ENCODE results near the gene FGF22.
"Not testable (repeated sequence)": the region's sequence is repeated elsewhere in the genome, so short reads cannot be mapped to it uniquely, and the experiment has no call there.

Gene FGF22

GRCh38 chr19:619286-620002, 20.2 kb upstream of the FGF22 start:
- Histone ChIP-seq H3K4me3 (ENCODE audit: low read length) (no peak overlapping the region), H4K20me1 (ENCODE audit: insufficient read depth, low read length) (no peaks in the 10 kb centered on the region), H2AFZ (ENCODE audit: low read length) (no peak overlapping the region), H3K9ac (ENCODE audit: low read length) (no peak overlapping the region), H3F3A (ENCODE audit: insufficient read depth, low read length) (no peaks in the 10 kb centered on the region), H3K9me2 (replicated peaks; ENCODE audit: insufficient read depth, low read length) (no peaks in the 10 kb centered on the region), H3K79me2 (ENCODE audit: low read length) (no peaks in the 10 kb centered on the region), H3K27me3 (replicated peaks; ENCODE audit: insufficient read depth, low read length) (no peaks in the 10 kb centered on the region), H3K4me2 (ENCODE audit: low read depth, low read length) (no peak overlapping the region), H3K9me3 (replicated peaks; ENCODE audit: insufficient read depth, low read length) (no peaks in the 10 kb centered on the region), H3K36me3 (replicated peaks; ENCODE audit: insufficient read depth, low read length) (peaks cover 3% of the 10 kb centered on the region; the same call in 1 of the 2 replicates), H3K27ac (ENCODE audit: low read length) (no peak overlapping the region), H3K4me1 (ENCODE audit: low read length) (no peaks in the 10 kb centered on the region)
- no peak for TF ChIP-seq EZH2 (optimal IDR thresholded peaks at IDR 0.05; ENCODE audit: low read depth, low read length)
- no peak for TF ChIP-seq EZH2phosphoT487 (IDR thresholded peaks at IDR 0.05; ENCODE audit: low read length)
- TF ChIP-seq CTCF (IDR thresholded peaks at IDR 0.05; ENCODE audit: low read length) = no peak
- DNase-seq = no peak

- H3K4me3 ChIP-seq (ENCODE audit: low read length) = no peak overlapping the region
- H4K20me1 ChIP-seq (ENCODE audit: insufficient read depth, low read length) = no peaks in the 10 kb centered on the region
- TF ChIP-seq EZH2phosphoT487 (IDR thresholded peaks at IDR 0.05; ENCODE audit: low read length) (no peak), EZH2 (optimal IDR thresholded peaks at IDR 0.05; ENCODE audit: low read depth, low read length) (no peak), CTCF (IDR thresholded peaks at IDR 0.05; ENCODE audit: low read length) (no peak)
- no peaks in the 10 kb centered on the region for H3K9me3 ChIP-seq (replicated peaks; ENCODE audit: insufficient read depth, low read length)
- H2AFZ ChIP-seq (ENCODE audit: low read length) = no peak overlapping the region
- H3K27ac ChIP-seq (ENCODE audit: low read length) = no peak overlapping the region
- DNase-seq = no peak
- H3K9ac ChIP-seq (ENCODE audit: low read length) = no peak overlapping the region
- no peaks in the 10 kb centered on the region for H3F3A ChIP-seq (ENCODE audit: insufficient read depth, low read length)
- H3K36me3 ChIP-seq (replicated peaks; ENCODE audit: insufficient read depth, low read length) = peaks cover 3% of the 10 kb centered on the region; the same call in 1 of the 2 replicates
- no peak overlapping the region for H3K4me2 ChIP-seq (ENCODE audit: low read depth, low read length)
- H3K4me1 ChIP-seq (ENCODE audit: low read length) = no peaks in the 10 kb centered on the region
- no peaks in the 10 kb centered on the region for H3K27me3 ChIP-seq (replicated peaks; ENCODE audit: insufficient read depth, low read length)
- no peaks in the 10 kb centered on the region for H3K9me2 ChIP-seq (replicated peaks; ENCODE audit: insufficient read depth, low read length)
- no peaks in the 10 kb centered on the region for H3K79me2 ChIP-seq (ENCODE audit: low read length)
Observed at GRCh38 chr19:620166-620862, 19.4 kb upstream of the FGF22 start.

- DNase-seq; H2AFZ ChIP-seq (ENCODE audit: low read length); H4K20me1 ChIP-seq (ENCODE audit: insufficient read depth, low read length); H3K36me3 ChIP-seq (replicated peaks; ENCODE audit: insufficient read depth, low read length); H3K9ac ChIP-seq (ENCODE audit: low read length); H3K4me2 ChIP-seq (ENCODE audit: low read depth, low read length); H3K9me2 ChIP-seq (replicated peaks; ENCODE audit: insufficient read depth, low read length); H3K9me3 ChIP-seq (replicated peaks; ENCODE audit: insufficient read depth, low read length); H3K4me3 ChIP-seq (ENCODE audit: low read length); H3F3A ChIP-seq (ENCODE audit: insufficient read depth, low read length); H3K27me3 ChIP-seq (replicated peaks; ENCODE audit: insufficient read depth, low read length); H3K4me1 ChIP-seq (ENCODE audit: low read length); H3K79me2 ChIP-seq (ENCODE audit: low read length); H3K27ac ChIP-seq (ENCODE audit: low read length): not testable (repeated sequence)
Observed at GRCh38 chr19:621191-621590, 18.5 kb upstream of the FGF22 start.

GRCh38 chr19:621819-622218, 17.9 kb upstream of the FGF22 start:
- Histone ChIP-seq H2AFZ (ENCODE audit: low read length) (no peak overlapping the region), H3K4me2 (ENCODE audit: low read depth, low read length) (no peak overlapping the region), H3F3A (ENCODE audit: insufficient read depth, low read length) (no peaks in the 10 kb centered on the region), H3K27me3 (replicated peaks; ENCODE audit: insufficient read depth, low read length) (no peaks in the 10 kb centered on the region), H3K4me1 (ENCODE audit: low read length) (no peaks in the 10 kb centered on the region), H4K20me1 (ENCODE audit: insufficient read depth, low read length) (no peaks in the 10 kb centered on the region), H3K27ac (ENCODE audit: low read length) (no peak overlapping the region), H3K9me2 (replicated peaks; ENCODE audit: insufficient read depth, low read length) (no peaks in the 10 kb centered on the region), H3K4me3 (ENCODE audit: low read length) (no peak overlapping the region), H3K36me3 (replicated peaks; ENCODE audit: insufficient read depth, low read length) (peaks cover 3% of the 10 kb centered on the region; the same call in 1 of the 2 replicates), H3K79me2 (ENCODE audit: low read length) (no peaks in the 10 kb centered on the region), H3K9ac (ENCODE audit: low read length) (no peak overlapping the region), H3K9me3 (replicated peaks; ENCODE audit: insufficient read depth, low read length) (no peaks in the 10 kb centered on the region)
- no peak for TF ChIP-seq EZH2 (optimal IDR thresholded peaks at IDR 0.05; ENCODE audit: low read depth, low read length)
- no peak for TF ChIP-seq EZH2phosphoT487 (IDR thresholded peaks at IDR 0.05; ENCODE audit: low read length)
- no peak for TF ChIP-seq CTCF (IDR thresholded peaks at IDR 0.05; ENCODE audit: low read length)
- no peak for DNase-seq

Data from MM.1S (cell line).